ENCODE data around the gene ALOX12. TPM values are rescaled to one million over a fixed set of nuclear protein-coding genes. Genes with fewer than 3 reads are reported as not detected.

Gene ALOX12
- polyA plus RNA-seq, 1 donor (not counting 4 experiments of a cell fraction or from before 2014, with no cell fraction given) = 0.35 TPM

DNA sequence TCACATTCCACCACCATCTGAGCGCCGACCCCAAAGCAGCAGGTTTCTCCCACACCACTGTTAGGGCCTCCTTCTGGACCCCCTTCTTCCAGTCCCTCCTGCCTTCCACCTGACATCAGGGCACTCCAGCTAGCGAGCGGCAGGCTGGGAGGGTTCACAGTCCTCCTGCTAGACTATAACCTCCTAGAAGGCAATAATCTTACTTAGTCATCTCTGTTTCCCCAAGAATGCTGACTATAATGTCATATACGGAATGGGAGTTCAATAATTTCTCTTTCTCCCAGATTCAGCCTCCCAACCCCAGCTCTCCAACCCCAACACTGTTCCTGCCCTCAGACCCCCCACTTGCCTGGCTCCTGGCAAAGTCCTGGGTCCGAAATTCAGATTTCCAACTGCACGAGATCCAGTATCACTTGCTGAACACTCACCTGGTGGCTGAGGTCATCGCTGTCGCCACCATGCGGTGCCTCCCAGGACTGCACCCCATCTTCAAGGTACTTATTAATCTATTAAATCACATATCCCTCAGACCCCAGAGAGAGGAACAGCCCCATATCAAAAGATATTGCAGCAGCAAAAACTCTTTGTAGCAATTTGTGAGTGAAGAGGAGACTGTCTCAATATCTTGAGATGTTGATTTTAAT, 5.6 kb downstream of the ALOX12 start:
- no peaks in the 10 kb centered on the region for H3K4me1 ChIP-seq (ENCODE audit: control insufficient read depth, extremely low read depth, insufficient read depth, low read length)
- peaks cover 3% of the 10 kb centered on the region for H4K20me1 ChIP-seq (ENCODE audit: control insufficient read depth, extremely low read depth, insufficient read depth, low read length)
- DNase-seq (ENCODE audit: low read depth, low spot score) = no peak
- H3K4me2 ChIP-seq (ENCODE audit: control insufficient read depth, extremely low read depth, insufficient read depth, low read depth, low read length) = no peak overlapping the region
- H3K9me1 ChIP-seq (ENCODE audit: control insufficient read depth, extremely low read depth, insufficient read depth, low read length) = no peaks in the 10 kb centered on the region
- no peak overlapping the region for H3K27ac ChIP-seq (ENCODE audit: control insufficient read depth, insufficient read depth, low read length)
- peak; percentile 29 for FAIRE-seq
- no peak overlapping the region for H3K9ac ChIP-seq (ENCODE audit: control insufficient read depth, extremely low read depth, insufficient read depth, low read length)
- no peak for TF ChIP-seq EZH2 (IDR thresholded peaks at IDR 0.05; ENCODE audit: low read length)
- TF ChIP-seq, protein P1, sequence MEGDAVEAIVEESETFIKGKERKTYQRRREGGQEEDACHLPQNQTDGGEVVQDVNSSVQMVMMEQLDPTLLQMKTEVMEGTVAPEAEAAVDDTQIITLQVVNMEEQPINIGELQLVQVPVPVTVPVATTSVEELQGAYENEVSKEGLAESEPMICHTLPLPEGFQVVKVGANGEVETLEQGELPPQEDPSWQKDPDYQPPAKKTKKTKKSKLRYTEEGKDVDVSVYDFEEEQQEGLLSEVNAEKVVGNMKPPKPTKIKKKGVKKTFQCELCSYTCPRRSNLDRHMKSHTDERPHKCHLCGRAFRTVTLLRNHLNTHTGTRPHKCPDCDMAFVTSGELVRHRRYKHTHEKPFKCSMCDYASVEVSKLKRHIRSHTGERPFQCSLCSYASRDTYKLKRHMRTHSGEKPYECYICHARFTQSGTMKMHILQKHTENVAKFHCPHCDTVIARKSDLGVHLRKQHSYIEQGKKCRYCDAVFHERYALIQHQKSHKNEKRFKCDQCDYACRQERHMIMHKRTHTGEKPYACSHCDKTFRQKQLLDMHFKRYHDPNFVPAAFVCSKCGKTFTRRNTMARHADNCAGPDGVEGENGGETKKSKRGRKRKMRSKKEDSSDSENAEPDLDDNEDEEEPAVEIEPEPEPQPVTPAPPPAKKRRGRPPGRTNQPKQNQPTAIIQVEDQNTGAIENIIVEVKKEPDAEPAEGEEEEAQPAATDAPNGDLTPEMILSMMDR (optimal IDR thresholded peaks at IDR 0.05 in 1 of 3, IDR thresholded peaks at IDR 0.05 in 1 of 3, conservative IDR thresholded peaks at IDR 0.05 in 1 of 3; ENCODE audit: extremely low read depth in 1 of 3, insufficient read depth in 2 of 3, low read length in 3 of 3) = peak; percentile 76 to 85 (median 82)
- no peaks in the 10 kb centered on the region for H3K27me3 ChIP-seq (ENCODE audit: control insufficient read depth, extremely low read depth, insufficient read depth, low read length)
- peaks cover 18 to 31% of the 10 kb centered on the region in 2 experiments for H3K36me3 ChIP-seq (ENCODE audit: control insufficient read depth in 2 of 2, extremely low read depth in 1 of 2, insufficient read depth in 2 of 2, low read length in 2 of 2)
- dilution Hi-C loops (cut with MboI; ENCODE audit: extremely low pct_ligation_motif_present, low sequenced_read_pairs) = no loop called here
- H3K79me2 ChIP-seq (ENCODE audit: control insufficient read depth, insufficient read depth, low read length) = peaks cover 4% of the 10 kb centered on the region
- H3K9me3 ChIP-seq (ENCODE audit: control insufficient read depth, low read depth, low read length) = no peaks in the 10 kb centered on the region
- H2AFZ ChIP-seq (ENCODE audit: control insufficient read depth, low read length) = no peak overlapping the region
- H3K4me3 ChIP-seq (ENCODE audit: control insufficient read depth in 2 of 3, extremely low read depth in 1 of 3, insufficient read depth in 2 of 3, low read depth in 1 of 3, low read length in 3 of 3) = no peak overlapping the region

DNA sequence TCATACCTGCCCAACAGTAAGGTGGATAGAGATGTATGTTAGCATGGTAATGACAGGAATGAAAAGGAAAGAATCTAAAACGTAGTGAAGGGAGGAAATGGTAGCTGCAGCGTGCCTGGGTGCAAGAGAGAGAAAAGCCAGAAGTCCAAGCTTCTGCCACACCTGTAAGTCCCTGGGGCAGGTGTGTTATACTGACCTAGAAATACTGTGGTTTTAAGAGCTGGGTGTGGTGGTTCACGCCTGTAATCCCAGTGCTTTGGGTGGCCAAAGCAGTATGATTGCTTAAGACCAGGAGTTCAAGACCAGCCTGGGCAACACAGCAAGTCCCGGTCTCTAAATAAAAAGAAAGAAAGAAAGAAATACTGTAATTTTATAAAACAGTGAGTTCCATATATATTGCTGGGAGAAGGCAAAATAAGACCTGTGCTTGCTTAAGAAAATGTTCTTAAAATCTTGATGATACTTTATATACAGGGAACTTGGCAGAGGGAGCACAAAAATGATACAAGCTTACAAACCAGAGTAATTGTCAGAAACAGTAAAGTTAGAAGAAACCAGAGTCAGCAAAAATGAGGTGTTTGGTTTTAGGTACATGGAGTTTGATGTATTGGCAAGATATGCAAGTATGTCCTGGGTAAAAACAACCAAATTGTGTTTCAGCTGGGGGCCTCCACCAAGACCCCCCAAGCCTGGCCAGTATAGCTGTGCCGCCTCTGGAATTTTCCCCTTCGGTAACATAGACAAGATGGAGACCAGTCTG, 6.6 kb downstream of the ALOX12 start:
- H3K4me1 ChIP-seq (ENCODE audit: control insufficient read depth, extremely low read depth, insufficient read depth, low read length) = no peaks in the 10 kb centered on the region
- peaks cover 9% of the 10 kb centered on the region for H3K79me2 ChIP-seq (ENCODE audit: control insufficient read depth, insufficient read depth, low read length)
- no peaks in the 10 kb centered on the region for H3K27me3 ChIP-seq (ENCODE audit: control insufficient read depth, extremely low read depth, insufficient read depth, low read length)
- no peak overlapping the region for H3K27ac ChIP-seq (ENCODE audit: control insufficient read depth, insufficient read depth, low read length)
- H4K20me1 ChIP-seq (ENCODE audit: control insufficient read depth, extremely low read depth, insufficient read depth, low read length) = peaks cover 3% of the 10 kb centered on the region
- dilution Hi-C loops (cut with MboI; ENCODE audit: extremely low pct_ligation_motif_present, low sequenced_read_pairs) = no loop called here
- H3K36me3 ChIP-seq (ENCODE audit: control insufficient read depth in 2 of 2, extremely low read depth in 1 of 2, insufficient read depth in 2 of 2, low read length in 2 of 2) = peaks cover 18 to 32% of the 10 kb centered on the region in 2 experiments
- H3K9ac ChIP-seq (ENCODE audit: control insufficient read depth, extremely low read depth, insufficient read depth, low read length) = no peak overlapping the region
- DNase-seq (ENCODE audit: low read depth, low spot score) (no peak), FAIRE-seq (no peak)
- no peaks in the 10 kb centered on the region for H3K9me3 ChIP-seq (ENCODE audit: control insufficient read depth, low read depth, low read length)
- no peak overlapping the region for H3K4me3 ChIP-seq (ENCODE audit: control insufficient read depth in 2 of 3, extremely low read depth in 1 of 3, insufficient read depth in 2 of 3, low read depth in 1 of 3, low read length in 3 of 3)
- TF ChIP-seq, protein P1 (optimal IDR thresholded peaks at IDR 0.05 in 1 of 3, IDR thresholded peaks at IDR 0.05 in 1 of 3, conservative IDR thresholded peaks at IDR 0.05 in 1 of 3; ENCODE audit: extremely low read depth in 1 of 3, insufficient read depth in 2 of 3, low read length in 3 of 3) = no peak
- no peak for TF ChIP-seq EZH2 (IDR thresholded peaks at IDR 0.05; ENCODE audit: low read length)
- no peak overlapping the region for H2AFZ ChIP-seq (ENCODE audit: control insufficient read depth, low read length)
- no peaks in the 10 kb centered on the region for H3K9me1 ChIP-seq (ENCODE audit: control insufficient read depth, extremely low read depth, insufficient read depth, low read length)
- no peak overlapping the region for H3K4me2 ChIP-seq (ENCODE audit: control insufficient read depth, extremely low read depth, insufficient read depth, low read depth, low read length)

All from keratinocyte (primary cell).